HepG2 (cell line): ENCODE measurements around the gene SCGB2A2. TPM values are rescaled to one million over a fixed set of nuclear protein-coding genes. Genes with fewer than 3 reads are reported as not detected.
A peak's percentile ranks its signal among the peaks of the same experiment; 100 is the strongest.

ENCODE experiments used
- AKAP8 ChIP-seq: sonication (generic); formaldehyde crosslinking; IDR thresholded peaks from 2 replicates; pipeline ENCODE4 v1.5.1; 2020; ENCODE audit warnings: mild to moderate bottlenecking, missing genetic modification reagents
- CBFB ChIP-seq: sonication (generic); formaldehyde crosslinking; IDR thresholded peaks from 2 replicates; pipeline ENCODE4 v1.4.0; 2020; ENCODE audit warnings: missing genetic modification reagents
- CCDC6 ChIP-seq: sonication (generic); formaldehyde crosslinking; IDR thresholded peaks from 2 replicates; pipeline ENCODE4 v1.8.1; 2022; ENCODE audit warnings: mild to moderate bottlenecking, missing genetic modification reagents, moderate library complexity
- FOSL2 ChIP-seq: sonication (generic); formaldehyde crosslinking; IDR thresholded peaks from 2 replicates; pipeline ENCODE4 v1.4.0; 2020; ENCODE audit warnings: missing genetic modification reagents
- HDAC6 ChIP-seq: fragments of 200-600 bp; sonication (generic); IDR thresholded peaks from 2 replicates; pipeline ENCODE4 v1.7.0; 2017; ENCODE audit warnings: mild to moderate bottlenecking, antibody characterized with exemption, low read length, low read depth
- IKZF1 ChIP-seq: fragments of 450-650 bp; IDR thresholded peaks from 2 replicates; pipeline ENCODE4 v1.7.1; 2016
- KAT7 ChIP-seq: IDR thresholded peaks from 2 replicates; pipeline ENCODE4 v1.6.1; 2018; ENCODE audit warnings: borderline replicate concordance, missing compliant biosample characterization
- KLF16 ChIP-seq, 2 experiments: sonication (generic) in 1 of 2; formaldehyde crosslinking in 1 of 2; IDR thresholded peaks; 2 replicates each; pipeline versions ENCODE4 v1.6.1 to v1.8.0; 2016 to 2023; ENCODE audit warnings: missing genetic modification reagents in 2 of 2, missing compliant biosample characterization in 1 of 2
- SIN3B ChIP-seq: fragments of 150-350 bp; IDR thresholded peaks from 2 replicates; pipeline ENCODE4 v1.6.1; 2014; ENCODE audit warnings: low read length
- TP53 ChIP-seq: sonication (generic); formaldehyde crosslinking; conservative IDR thresholded peaks from 2 replicates; pipeline ENCODE4 v1.4.0; 2020; ENCODE audit warnings: missing genetic modification reagents
- XBP1 ChIP-seq: sonication (generic); formaldehyde crosslinking; IDR thresholded peaks from 2 replicates; pipeline ENCODE4 v1.5.0; 2020; ENCODE audit warnings: missing genetic modification reagents
- ZNF451 ChIP-seq: sonication (generic); formaldehyde crosslinking; IDR thresholded peaks from 2 replicates; pipeline ENCODE4 v1.5.0; 2020; ENCODE audit warnings: mild to moderate bottlenecking, missing genetic modification reagents
- ZNF788 ChIP-seq: sonication (generic); formaldehyde crosslinking; IDR thresholded peaks from 2 replicates; pipeline ENCODE4 v1.5.0; 2020; ENCODE audit warnings: mild to moderate bottlenecking, missing genetic modification reagents, borderline replicate concordance
- polyA plus RNA-seq, 8 experiments: library from polyadenylated mRNA; depleted of rRNA in 3 of 8; stranded (reverse) in 7 of 8; unstranded in 1 of 8; fragments of >200 nt; fragmentation: Illumina TruSeq in 4 of 8; extraction: Trizol in 4 of 8; gene quantifications; 2 replicates each; pipeline versions ENCODE4 v1.2.1 to v1.2.3, GENCODE V29; 2011 to 2016; ENCODE audit warnings: low read depth in 4 of 8, missing spikeins in 1 of 8, mixed read lengths in 1 of 8; ENCODE audit not compliant: insufficient read depth in 1 of 8
- total RNA-seq, 5 experiments: library from RNA; depleted of rRNA; stranded (reverse); fragments of >200 nt; fragmentation: Illumina TruSeq; extraction: Trizol; gene quantifications; 2 replicates each; pipeline ENCODE4 v1.2.3, GENCODE V29; 2016; ENCODE audit warnings: low read depth in 1 of 5
- TF ChIP-seq, protein P1 (sequence below): sonication (generic); formaldehyde crosslinking; IDR thresholded peaks from 2 replicates; pipeline ENCODE4 v1.4.0; 2020; ENCODE audit warnings: mild to moderate bottlenecking, missing genetic modification reagents
- TF ChIP-seq, protein P2 (sequence below): IDR thresholded peaks from 2 replicates; pipeline ENCODE4 v1.6.1; 2018; ENCODE audit warnings: missing genetic modification reagents
- TF ChIP-seq, protein P3 (sequence below): IDR thresholded peaks from 2 replicates; pipeline ENCODE4 v1.6.1; 2016; ENCODE audit warnings: missing biosample characterization, missing genetic modification reagents, low read depth
- TF ChIP-seq, protein P4 (sequence below): sonication (generic); formaldehyde crosslinking; IDR thresholded peaks from 2 replicates; pipeline ENCODE4 v1.4.0; 2020; ENCODE audit warnings: missing genetic modification reagents, borderline replicate concordance

Gene SCGB2A2
- total and polyA plus RNA-seq, 2 of the 13 experiments (the other 11 are each of a cell fraction or from before 2014, with no cell fraction given), result 0.12 TPM; not detected in 1

DNA sequence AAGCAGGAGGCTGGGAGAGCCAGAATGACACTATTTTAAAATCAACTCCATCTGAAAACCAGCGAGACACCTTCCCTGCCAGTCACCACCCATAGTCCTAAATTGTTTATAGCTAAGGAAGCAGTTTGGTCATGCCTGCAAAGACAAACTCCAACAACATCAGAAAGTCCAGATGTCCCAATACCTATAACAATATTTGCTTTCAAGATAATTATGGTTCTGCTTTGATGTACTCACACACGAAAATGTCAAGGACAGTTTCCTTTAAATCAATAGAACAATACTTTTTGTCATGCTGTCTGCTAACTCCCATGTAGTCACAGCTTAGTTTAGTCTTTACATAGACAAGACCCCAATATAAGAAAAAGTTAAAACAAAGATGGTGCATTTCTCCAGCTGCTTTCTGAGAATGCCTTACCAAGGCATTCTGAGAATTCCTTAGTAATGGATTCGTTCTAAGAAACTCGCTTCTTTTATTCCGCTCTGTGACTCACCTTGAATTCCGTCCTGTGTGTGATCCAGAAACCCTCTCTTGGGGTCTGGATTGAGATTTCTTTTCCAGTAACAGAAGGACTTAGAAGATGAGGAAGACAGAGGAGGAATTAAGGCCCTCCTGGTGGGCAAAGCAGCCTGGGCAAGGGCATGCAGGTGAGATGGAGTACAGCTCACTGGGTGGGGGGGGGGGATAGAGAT, 9.6 kb upstream of the SCGB2A2 start (continued):
- TF ChIP-seq, protein P1, sequence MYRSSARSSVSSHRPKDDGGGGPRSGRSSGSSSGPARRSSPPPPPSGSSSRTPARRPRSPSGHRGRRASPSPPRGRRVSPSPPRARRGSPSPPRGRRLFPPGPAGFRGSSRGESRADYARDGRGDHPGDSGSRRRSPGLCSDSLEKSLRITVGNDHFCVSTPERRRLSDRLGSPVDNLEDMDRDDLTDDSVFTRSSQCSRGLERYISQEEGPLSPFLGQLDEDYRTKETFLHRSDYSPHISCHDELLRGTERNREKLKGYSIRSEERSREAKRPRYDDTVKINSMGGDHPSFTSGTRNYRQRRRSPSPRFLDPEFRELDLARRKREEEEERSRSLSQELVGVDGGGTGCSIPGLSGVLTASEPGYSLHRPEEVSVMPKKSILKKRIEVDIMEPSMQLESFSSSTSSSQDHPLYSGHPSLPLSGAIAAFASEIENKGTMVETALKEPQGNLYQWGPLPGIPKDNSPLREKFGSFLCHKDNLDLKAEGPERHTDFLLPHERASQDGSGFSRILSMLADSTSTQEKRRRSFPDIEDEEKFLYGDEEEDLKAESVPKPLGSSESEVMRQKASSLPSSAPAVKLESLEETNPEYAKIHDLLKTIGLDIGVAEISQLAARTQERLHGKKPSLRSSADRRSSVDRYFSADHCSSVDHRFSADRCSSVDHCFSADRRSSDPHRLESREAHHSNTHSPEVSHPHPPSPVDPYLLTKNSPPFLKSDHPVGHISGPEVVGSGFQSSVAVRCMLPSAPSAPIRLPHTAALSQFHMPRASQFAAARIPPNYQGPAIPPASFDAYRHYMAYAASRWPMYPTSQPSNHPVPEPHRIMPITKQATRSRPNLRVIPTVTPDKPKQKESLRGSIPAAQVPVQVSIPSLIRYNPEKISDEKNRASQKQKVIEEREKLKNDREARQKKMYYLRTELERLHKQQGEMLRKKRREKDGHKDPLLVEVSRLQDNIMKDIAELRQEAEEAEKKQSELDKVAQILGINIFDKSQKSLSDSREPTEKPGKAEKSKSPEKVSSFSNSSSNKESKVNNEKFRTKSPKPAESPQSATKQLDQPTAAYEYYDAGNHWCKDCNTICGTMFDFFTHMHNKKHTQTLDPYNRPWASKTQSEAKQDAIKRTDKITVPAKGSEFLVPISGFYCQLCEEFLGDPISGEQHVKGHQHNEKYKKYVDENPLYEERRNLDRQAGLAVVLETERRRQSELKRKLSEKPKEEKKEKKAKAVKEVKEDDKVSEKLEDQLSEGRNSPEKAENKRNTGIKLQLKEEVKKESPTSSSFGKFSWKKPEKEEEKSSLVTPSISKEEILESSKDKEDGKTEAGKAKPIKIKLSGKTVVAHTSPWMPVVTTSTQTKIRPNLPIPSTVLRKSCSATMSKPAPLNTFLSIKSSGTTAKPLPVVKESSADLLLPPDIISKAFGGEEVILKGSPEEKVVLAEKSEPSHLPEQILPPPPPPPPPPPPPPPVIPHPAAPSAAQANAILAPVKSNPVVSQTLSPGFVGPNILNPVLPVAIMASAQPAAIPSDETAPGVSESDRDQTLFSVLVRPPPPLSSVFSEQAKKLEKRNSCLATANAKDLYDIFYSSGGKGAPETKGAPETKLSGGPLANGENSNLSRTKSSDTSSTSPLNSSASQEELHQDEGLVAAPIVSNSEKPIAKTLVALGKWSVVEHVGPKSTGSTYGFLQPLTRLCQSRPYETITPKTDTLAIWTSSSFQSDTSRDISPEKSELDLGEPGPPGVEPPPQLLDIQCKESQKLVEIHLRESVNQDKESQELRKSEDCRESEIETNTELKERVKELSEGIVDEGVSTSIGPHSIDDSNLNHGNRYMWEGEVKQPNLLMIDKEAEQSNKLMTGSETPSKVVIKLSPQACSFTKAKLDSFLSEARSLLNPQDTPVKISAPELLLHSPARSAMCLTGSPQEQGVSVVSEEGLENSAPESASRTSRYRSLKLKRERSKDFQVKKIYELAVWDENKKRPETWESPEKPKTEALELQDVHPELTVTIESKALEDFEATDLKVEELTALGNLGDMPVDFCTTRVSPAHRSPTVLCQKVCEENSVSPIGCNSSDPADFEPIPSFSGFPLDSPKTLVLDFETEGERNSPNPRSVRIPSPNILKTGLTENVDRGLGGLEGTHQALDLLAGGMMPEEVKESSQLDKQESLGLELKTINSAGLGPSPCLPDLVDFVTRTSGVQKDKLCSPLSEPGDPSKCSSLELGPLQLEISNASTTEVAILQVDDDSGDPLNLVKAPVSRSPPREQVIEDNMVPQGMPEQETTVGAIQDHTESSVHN (CRISPR knock-in tag), result no peak
- TF ChIP-seq, protein P2, sequence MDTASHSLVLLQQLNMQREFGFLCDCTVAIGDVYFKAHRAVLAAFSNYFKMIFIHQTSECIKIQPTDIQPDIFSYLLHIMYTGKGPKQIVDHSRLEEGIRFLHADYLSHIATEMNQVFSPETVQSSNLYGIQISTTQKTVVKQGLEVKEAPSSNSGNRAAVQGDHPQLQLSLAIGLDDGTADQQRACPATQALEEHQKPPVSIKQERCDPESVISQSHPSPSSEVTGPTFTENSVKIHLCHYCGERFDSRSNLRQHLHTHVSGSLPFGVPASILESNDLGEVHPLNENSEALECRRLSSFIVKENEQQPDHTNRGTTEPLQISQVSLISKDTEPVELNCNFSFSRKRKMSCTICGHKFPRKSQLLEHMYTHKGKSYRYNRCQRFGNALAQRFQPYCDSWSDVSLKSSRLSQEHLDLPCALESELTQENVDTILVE, result peak; percentile 81
- TF ChIP-seq, protein P3, sequence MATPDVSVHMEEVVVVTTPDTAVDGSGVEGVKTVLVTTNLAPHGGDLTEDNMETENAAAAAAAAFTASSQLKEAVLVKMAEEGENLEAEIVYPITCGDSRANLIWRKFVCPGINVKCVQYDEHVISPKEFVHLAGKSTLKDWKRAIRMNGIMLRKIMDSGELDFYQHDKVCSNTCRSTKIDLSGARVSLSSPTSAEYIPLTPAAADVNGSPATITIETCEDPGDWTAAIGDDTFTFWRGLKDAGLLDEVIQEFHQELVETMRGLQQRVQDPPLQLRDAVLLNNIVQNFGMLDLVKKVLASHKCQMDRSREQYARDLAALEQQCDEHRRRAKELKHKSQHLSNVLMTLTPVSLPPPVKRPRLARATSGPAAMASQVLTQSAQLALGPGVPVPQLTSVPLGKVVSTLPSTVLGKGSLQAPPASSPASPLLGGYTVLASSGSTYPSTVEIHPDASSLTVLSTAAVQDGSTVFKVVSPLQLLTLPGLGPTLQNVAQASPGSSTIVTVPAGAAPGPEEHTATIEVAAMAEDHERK, result no peak
- TF ChIP-seq KLF16 (CRISPR knock-in tag; IDR thresholded peaks at IDR 0.05), result peak in 1 of 2 experiments; percentile 71; a peak in 1 of 4 replicates
- no peak for TF ChIP-seq CBFB (CRISPR knock-in tag)
- no peak for TF ChIP-seq AKAP8 (CRISPR knock-in tag)
- TF ChIP-seq IKZF1, result no peak
- TF ChIP-seq ZNF788 (CRISPR knock-in tag), result no peak
- TF ChIP-seq, protein P4, sequence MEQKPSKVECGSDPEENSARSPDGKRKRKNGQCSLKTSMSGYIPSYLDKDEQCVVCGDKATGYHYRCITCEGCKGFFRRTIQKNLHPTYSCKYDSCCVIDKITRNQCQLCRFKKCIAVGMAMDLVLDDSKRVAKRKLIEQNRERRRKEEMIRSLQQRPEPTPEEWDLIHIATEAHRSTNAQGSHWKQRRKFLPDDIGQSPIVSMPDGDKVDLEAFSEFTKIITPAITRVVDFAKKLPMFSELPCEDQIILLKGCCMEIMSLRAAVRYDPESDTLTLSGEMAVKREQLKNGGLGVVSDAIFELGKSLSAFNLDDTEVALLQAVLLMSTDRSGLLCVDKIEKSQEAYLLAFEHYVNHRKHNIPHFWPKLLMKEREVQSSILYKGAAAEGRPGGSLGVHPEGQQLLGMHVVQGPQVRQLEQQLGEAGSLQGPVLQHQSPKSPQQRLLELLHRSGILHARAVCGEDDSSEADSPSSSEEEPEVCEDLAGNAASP (CRISPR knock-in tag), result peak; percentile 69; the same call in 1 of the 2 replicates
- TF ChIP-seq FOSL2 (CRISPR knock-in tag), result peak; percentile 74
- TF ChIP-seq HDAC6, result no peak
- no peak for TF ChIP-seq KAT7 (CRISPR knock-in tag)
- no peak for TF ChIP-seq SIN3B
- TF ChIP-seq ZNF451 (CRISPR knock-in tag), result no peak
- TF ChIP-seq XBP1 (CRISPR knock-in tag), result no peak
- no peak for TF ChIP-seq TP53 (CRISPR knock-in tag)
- TF ChIP-seq CCDC6, result 0 out of 2 replicates have a peak, but pooled peaks have one; percentile 40
